CD4-positive, alpha-beta T cell treated with Interleukin-17A for 4 hours (primary cell): ENCODE results near the gene OSBPL1A.
A peak's percentile ranks its signal among the peaks of the same experiment; 100 is the strongest.

Source experiments
- DNase-seq: peaks from one replicate; pipeline ENCODE4 v3.0.0-alpha.2; 2020; ENCODE audit warnings: mixed read lengths

OSBPL1A gene

DNA sequence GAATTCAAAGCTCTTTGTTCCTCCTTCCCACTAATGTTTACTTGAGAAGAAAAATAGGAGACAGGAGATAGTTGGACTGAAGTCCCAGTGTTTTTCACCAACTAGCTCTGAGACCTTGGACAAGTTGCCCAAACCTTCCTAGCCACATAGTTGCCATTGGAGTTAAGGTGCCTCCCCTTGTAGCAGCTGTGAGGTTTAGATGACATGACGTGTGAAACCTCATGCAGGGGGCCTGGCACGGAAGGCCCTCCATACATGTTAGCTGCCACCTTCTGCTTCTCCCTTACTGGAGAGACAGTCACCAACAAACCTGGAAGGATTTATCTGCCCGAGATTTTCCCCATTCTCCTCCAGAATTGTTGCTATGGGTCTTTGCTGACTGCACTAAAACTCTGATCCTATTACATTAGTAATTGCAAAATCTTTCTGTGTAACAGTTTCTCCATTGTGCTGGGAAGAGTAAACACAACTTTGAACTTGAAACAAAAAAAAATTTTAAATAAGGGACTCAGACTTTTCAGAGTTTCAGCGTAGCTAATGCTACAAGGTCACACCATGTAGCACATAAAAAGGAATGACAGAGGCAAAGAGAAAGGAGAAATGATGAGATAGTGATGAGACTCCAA lies 282.6 kb downstream of the OSBPL1A start:
- no peak for DNase-seq

DNA sequence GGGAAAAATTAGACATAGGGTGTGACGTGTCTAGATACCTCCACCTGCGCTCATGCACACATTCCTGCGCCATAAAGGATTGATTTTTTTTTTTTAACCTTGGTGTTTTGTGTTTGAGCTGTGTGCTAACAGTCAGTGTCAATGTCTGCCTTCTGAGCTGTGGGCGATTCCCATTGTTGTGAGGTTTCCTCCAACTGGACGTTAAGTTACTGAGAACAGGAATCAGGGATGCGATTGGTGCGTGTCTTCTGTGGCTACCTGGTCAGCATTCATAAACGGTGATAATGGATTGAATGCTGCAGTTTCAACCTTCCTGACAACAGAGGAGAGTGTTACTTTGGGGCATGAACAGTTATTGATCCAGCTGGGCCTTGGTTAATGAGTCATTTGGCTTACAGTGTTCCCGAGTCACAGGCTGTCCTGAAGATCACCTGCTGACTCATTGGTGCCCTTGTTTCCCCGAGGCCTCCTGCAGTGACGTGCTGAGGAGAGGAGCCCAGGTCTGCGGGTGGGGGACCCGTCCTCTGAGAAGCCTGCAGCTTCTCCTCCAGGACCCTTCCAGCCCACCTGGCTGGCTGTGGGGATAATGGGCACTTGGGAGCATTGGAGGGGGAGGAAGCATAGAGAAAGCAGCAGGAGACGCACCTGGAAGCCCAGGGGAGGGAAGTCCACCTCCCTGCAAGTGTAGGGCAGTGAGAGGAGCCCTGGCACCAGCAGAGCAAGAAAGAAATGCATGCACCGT lies 284.6 kb downstream of the OSBPL1A start:
- peak; percentile 17 for DNase-seq

GRCh38 chr18:24112464-24112863 lies 285.2 kb downstream of the OSBPL1A start:
- no peak for DNase-seq
